ENCODE measurements around the gene IRF6. TPM values are rescaled to one million over a fixed set of nuclear protein-coding genes. Genes with fewer than 3 reads are reported as not detected.

IRF6 gene
- total RNA-seq, 4 donors from 2014 or later: 26.7 to 41.9 (median 32.7) TPM

DNA sequence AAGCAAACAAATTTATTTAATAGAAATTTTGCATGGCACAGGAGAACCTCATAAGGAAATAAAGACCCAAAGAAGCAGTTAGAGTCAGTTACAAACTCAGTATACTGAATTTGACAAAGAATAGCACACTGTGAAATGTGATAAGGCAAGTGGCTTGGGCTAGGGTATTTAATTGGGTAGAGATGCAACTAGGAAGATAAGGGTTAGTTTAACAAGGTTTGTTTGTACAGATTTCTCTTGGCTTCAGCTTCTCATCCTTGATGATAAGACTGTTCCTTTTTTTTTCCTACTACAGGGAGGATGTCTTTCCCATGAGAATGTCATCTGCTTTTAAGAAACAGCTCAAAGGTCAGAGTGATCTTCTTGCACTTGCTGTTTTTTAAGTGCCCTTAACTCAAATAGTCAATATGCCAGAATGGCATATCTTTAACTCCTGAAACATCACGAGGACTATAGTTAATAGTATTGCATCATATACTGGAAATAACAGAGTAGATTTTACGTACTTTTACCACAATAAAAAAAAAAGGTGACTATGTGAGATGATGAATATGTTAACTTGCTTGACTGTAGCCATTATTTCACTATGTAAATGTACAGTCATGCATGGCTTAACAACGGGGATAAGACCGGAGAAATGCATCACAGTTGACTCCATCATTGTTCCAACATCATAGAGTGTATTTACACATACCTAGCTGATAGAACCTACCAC, 59.3 kb downstream of the IRF6 start:
- intact Hi-C loops (cut with DNase I): no loop called here
- WGBS, 2 donors: 70% methylated on average over 4 of the region's 4 CpGs
- no peak overlapping the region for H3K27ac ChIP-seq

DNA sequence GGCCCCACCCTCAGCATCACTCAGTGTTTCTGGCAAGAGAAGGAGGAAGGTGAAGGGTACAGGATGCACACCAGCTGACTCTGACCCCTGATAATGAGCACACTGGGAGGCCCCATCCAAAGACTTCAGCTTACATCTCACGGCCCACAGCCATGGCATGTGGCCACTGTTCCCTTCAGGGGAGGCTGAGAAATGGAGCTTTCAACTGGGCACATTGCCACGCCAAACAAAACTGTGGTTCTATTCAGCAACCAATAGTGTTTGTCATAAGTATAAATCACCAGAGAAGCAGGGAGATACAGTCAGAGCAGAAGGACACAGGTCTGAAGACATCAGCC, 62.8 kb downstream of the IRF6 start:
- Histone ChIP-seq H3K4me1 (peaks cover 0 to 2% of the 10 kb centered on the region in 2 donors), H3K9me3 (no peaks in the 10 kb centered on the region), H3K36me3 (no peaks in the 10 kb centered on the region), H3K4me3 (replicated peaks in 1 of 3) (no peak overlapping the region), H3K27ac (no peak overlapping the region), H3K27me3 (no peaks in the 10 kb centered on the region)
- WGBS, 2 donors: 49 to 72% methylated on average over 2 of the region's 2 CpGs
- DNase-seq: peak; percentile 20 to 22
- intact Hi-C loops (cut with DNase I): no loop called here
- TF ChIP-seq, protein P1, sequence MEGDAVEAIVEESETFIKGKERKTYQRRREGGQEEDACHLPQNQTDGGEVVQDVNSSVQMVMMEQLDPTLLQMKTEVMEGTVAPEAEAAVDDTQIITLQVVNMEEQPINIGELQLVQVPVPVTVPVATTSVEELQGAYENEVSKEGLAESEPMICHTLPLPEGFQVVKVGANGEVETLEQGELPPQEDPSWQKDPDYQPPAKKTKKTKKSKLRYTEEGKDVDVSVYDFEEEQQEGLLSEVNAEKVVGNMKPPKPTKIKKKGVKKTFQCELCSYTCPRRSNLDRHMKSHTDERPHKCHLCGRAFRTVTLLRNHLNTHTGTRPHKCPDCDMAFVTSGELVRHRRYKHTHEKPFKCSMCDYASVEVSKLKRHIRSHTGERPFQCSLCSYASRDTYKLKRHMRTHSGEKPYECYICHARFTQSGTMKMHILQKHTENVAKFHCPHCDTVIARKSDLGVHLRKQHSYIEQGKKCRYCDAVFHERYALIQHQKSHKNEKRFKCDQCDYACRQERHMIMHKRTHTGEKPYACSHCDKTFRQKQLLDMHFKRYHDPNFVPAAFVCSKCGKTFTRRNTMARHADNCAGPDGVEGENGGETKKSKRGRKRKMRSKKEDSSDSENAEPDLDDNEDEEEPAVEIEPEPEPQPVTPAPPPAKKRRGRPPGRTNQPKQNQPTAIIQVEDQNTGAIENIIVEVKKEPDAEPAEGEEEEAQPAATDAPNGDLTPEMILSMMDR (IDR thresholded peaks at IDR 0.05): no peak
- no peak for TF ChIP-seq POLR2A (IDR thresholded peaks at IDR 0.05)

More for the DNA sequence above, 59.3 kb downstream of the IRF6 start:
- peaks cover 0 to 6% of the 10 kb centered on the region in 2 donors for H3K4me1 ChIP-seq
- no peaks in the 10 kb centered on the region for H3K27me3 ChIP-seq
- DNase-seq: no peak
- no peak for TF ChIP-seq POLR2A (IDR thresholded peaks at IDR 0.05)
- TF ChIP-seq, protein P1 (IDR thresholded peaks at IDR 0.05): no peak
- no peak overlapping the region for H3K4me3 ChIP-seq (replicated peaks in 1 of 3)
- H3K9me3 ChIP-seq: no peaks in the 10 kb centered on the region
- no peaks in the 10 kb centered on the region for H3K36me3 ChIP-seq

DNA sequence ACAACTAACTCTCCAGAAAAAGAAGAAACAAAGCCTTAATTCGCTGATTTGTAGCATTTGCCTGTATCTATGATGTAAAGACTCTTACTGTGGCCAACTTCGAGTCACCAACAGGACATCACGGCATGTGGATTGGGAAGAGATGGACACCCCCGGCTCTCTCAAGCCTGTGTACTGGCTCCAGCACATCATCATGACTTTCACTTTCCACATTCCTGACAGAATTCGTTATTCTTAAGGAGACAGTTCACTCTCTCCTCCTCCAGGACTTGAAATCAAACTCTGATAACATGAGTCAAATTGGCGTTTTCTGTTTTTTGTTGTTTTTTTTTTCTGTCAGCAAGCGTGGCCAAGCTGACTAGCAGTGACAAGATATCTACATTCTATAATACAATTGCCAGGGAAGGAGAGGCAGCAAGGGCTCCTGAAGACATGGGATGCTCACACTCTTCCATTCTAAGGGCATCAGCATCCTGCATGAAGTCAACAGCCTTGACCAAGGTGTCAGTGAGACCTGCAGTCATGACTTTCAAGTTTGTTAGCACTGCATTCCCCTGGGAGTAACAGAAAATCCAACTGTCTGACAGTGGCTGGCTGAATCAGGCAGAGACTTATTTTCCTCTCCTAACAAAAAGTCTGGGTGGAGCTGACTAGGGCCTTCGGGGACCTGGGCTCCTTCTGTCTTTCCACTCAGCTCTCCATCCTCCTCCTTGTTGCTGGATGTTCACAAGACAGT, 63.4 kb downstream of the IRF6 start:
- Histone ChIP-seq H3K9me3 (no peaks in the 10 kb centered on the region), H3K36me3 (no peaks in the 10 kb centered on the region), H3K27ac (no peak overlapping the region), H3K4me1 (no peaks in the 10 kb centered on the region), H3K4me3 (replicated peaks in 1 of 3) (no peak overlapping the region), H3K27me3 (no peaks in the 10 kb centered on the region)
- DNase-seq: no peak
- TF ChIP-seq, protein P1 (IDR thresholded peaks at IDR 0.05): no peak
- no peak for TF ChIP-seq POLR2A (IDR thresholded peaks at IDR 0.05)
- intact Hi-C loops (cut with DNase I): no loop called here
- 62 to 68% methylated on average over 8 of the region's 8 CpGs for WGBS, 2 donors

DNA sequence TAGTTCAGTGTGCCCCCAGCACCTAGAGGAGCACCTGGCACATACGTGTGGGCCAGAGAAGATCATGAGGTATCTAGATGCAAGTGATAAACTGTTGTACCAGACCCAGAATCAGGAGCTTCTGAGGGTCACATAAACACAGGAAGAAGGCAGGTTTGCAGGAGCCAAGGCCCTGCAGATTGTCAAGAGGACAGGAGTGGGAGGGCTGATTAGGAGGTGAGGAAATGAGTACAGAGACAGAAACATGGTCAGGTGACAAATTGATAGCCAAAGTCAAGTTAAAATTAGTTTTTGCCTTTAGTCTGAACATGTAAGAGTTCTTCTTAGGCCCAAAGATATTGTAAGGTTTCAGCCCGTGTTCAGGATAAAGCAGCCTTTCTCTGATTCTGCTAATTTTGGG, 64.1 kb downstream of the IRF6 start:
- DNase-seq: no peak
- WGBS, 2 donors: 76 to 88% methylated on average over 2 of the region's 2 CpGs
- no peaks in the 10 kb centered on the region for H3K4me1 ChIP-seq
- no peaks in the 10 kb centered on the region for H3K27me3 ChIP-seq
- no peaks in the 10 kb centered on the region for H3K36me3 ChIP-seq
- no peak overlapping the region for H3K4me3 ChIP-seq (replicated peaks in 1 of 3)
- intact Hi-C loops (cut with DNase I): no loop called here
- no peak overlapping the region for H3K27ac ChIP-seq
- no peaks in the 10 kb centered on the region for H3K9me3 ChIP-seq
- TF ChIP-seq POLR2A (IDR thresholded peaks at IDR 0.05): no peak
- TF ChIP-seq, protein P1 (IDR thresholded peaks at IDR 0.05): no peak

DNA sequence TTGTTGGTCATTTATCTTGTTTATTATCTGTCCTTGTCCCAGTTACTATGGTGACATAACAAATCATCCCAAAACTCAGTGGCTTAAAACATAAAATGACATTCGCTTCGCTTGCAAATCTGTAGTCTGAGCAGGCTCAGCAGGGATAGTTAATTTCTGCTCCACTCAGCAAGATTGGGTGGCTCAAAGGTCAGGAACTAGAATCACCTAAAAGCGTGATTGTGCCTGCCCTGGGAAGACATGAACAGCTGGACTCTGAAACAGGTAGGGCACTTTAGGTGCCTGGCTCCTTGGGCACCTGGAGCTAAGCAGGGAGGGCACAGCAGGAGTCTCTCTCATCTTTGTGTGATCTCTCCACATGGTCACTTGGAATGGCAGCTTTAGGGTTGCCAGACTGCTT, 64.7 kb downstream of the IRF6 start:
- WGBS, 2 donors: 87 to 92% methylated on average over 3 of the region's 3 CpGs

More for the DNA sequence above, 64.7 kb downstream of the IRF6 start:
- DNase-seq: no peak
- no peaks in the 10 kb centered on the region for H3K36me3 ChIP-seq
- H3K27ac ChIP-seq: no peak overlapping the region
- intact Hi-C loops (cut with DNase I): no loop called here
- no peaks in the 10 kb centered on the region for H3K4me1 ChIP-seq
- H3K27me3 ChIP-seq: no peaks in the 10 kb centered on the region
- TF ChIP-seq, protein P1 (IDR thresholded peaks at IDR 0.05): no peak
- no peak for TF ChIP-seq POLR2A (IDR thresholded peaks at IDR 0.05)
- H3K4me3 ChIP-seq (replicated peaks in 1 of 3): no peak overlapping the region
- H3K9me3 ChIP-seq: no peaks in the 10 kb centered on the region
